ENCODE data around the gene DNAH8.

Gene DNAH8

GRCh38 chr6:38822963-38823362, 107.9 kb downstream of the DNAH8 start:
- H3K9me3 ChIP-seq (ENCODE audit: control insufficient read depth in 1 of 2, low read length in 2 of 2), result no peaks in the 10 kb centered on the region
- H3K36me3 ChIP-seq (ENCODE audit: control insufficient read depth in 1 of 2, insufficient read depth in 2 of 2, low read length in 2 of 2), result no peaks in the 10 kb centered on the region
- H3K27me3 ChIP-seq (ENCODE audit: control insufficient read depth in 1 of 2, insufficient read depth in 2 of 2, low read length in 2 of 2), result no peaks in the 10 kb centered on the region
- H3K4me1 ChIP-seq (ENCODE audit: control insufficient read depth in 1 of 2, insufficient read depth in 2 of 2, low read length in 2 of 2), result no peaks in the 10 kb centered on the region
- H3K4me3 ChIP-seq (ENCODE audit: low read depth in 1 of 2, low read length in 2 of 2), result no peak overlapping the region
- no peak overlapping the region for H3K9ac ChIP-seq (ENCODE audit: low read depth in 1 of 2, low read length in 2 of 2)
- H3K27ac ChIP-seq (ENCODE audit: low read depth, low read length), result no peak overlapping the region

DNA sequence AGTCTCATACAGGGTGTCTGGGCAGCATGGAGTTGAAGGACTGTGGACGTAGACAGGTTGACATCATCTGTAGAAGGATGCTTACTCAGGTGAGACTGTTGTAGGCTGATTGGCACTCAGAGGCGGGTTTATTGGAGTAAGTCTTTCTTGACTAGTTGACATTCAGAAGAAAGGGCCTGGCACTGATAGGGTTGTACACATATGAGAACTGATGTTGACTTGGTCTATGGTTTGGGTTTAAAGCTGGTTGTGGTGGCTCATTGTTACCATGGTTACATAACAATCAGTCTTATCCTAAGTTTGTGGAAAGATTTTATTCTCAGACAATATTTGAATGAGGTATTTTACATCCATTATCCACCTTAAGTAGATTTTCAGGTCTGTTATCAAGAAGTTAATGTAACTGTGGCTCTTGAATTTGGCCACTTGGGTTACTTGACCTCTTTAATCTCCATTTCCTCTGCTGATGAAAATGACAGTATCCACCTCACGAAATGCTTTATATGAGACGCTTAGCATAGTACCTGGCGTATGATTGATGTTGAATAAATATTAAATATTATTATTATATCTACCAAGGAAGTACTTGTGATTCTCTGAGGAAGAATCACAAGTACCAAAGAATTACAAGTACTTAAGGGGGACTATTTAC, 109.3 kb downstream of the DNAH8 start:
- Histone ChIP-seq H3K27ac (ENCODE audit: low read depth, low read length) (no peak overlapping the region), H3K9ac (ENCODE audit: low read depth in 1 of 2, low read length in 2 of 2) (no peak overlapping the region), H3K4me1 (ENCODE audit: control insufficient read depth in 1 of 2, insufficient read depth in 2 of 2, low read length in 2 of 2) (no peaks in the 10 kb centered on the region), H3K4me3 (ENCODE audit: low read depth in 1 of 2, low read length in 2 of 2) (no peak overlapping the region), H3K9me3 (ENCODE audit: control insufficient read depth in 1 of 2, low read length in 2 of 2) (no peaks in the 10 kb centered on the region), H3K36me3 (ENCODE audit: control insufficient read depth in 1 of 2, insufficient read depth in 2 of 2, low read length in 2 of 2) (no peaks in the 10 kb centered on the region), H3K27me3 (ENCODE audit: control insufficient read depth in 1 of 2, insufficient read depth in 2 of 2, low read length in 2 of 2) (no peaks in the 10 kb centered on the region)

GRCh38 chr6:38827024-38827423, 111.9 kb downstream of the DNAH8 start:
- Histone ChIP-seq H3K36me3 (ENCODE audit: control insufficient read depth in 1 of 2, insufficient read depth in 2 of 2, low read length in 2 of 2) (no peaks in the 10 kb centered on the region), H3K27ac (ENCODE audit: low read depth, low read length) (no peak overlapping the region), H3K4me3 (ENCODE audit: low read depth in 1 of 2, low read length in 2 of 2) (no peak overlapping the region), H3K4me1 (ENCODE audit: control insufficient read depth in 1 of 2, insufficient read depth in 2 of 2, low read length in 2 of 2) (no peaks in the 10 kb centered on the region), H3K9me3 (ENCODE audit: control insufficient read depth in 1 of 2, low read length in 2 of 2) (no peaks in the 10 kb centered on the region), H3K9ac (ENCODE audit: low read depth in 1 of 2, low read length in 2 of 2) (no peak overlapping the region), H3K27me3 (ENCODE audit: control insufficient read depth in 1 of 2, insufficient read depth in 2 of 2, low read length in 2 of 2) (no peaks in the 10 kb centered on the region)

- no peak overlapping the region for H3K27ac ChIP-seq (ENCODE audit: low read depth, low read length)
- H3K4me3 ChIP-seq (ENCODE audit: low read depth in 1 of 2, low read length in 2 of 2), result no peak overlapping the region
- no peaks in the 10 kb centered on the region for H3K9me3 ChIP-seq (ENCODE audit: control insufficient read depth in 1 of 2, low read length in 2 of 2)
- H3K4me1 ChIP-seq (ENCODE audit: control insufficient read depth in 1 of 2, insufficient read depth in 2 of 2, low read length in 2 of 2), result no peaks in the 10 kb centered on the region
- H3K36me3 ChIP-seq (ENCODE audit: control insufficient read depth in 1 of 2, insufficient read depth in 2 of 2, low read length in 2 of 2), result no peaks in the 10 kb centered on the region
- H3K9ac ChIP-seq (ENCODE audit: low read depth in 1 of 2, low read length in 2 of 2), result no peak overlapping the region
- H3K27me3 ChIP-seq (ENCODE audit: control insufficient read depth in 1 of 2, insufficient read depth in 2 of 2, low read length in 2 of 2), result no peaks in the 10 kb centered on the region
Measured at GRCh38 chr6:38831865-38832264, 116.8 kb downstream of the DNAH8 start.

DNA sequence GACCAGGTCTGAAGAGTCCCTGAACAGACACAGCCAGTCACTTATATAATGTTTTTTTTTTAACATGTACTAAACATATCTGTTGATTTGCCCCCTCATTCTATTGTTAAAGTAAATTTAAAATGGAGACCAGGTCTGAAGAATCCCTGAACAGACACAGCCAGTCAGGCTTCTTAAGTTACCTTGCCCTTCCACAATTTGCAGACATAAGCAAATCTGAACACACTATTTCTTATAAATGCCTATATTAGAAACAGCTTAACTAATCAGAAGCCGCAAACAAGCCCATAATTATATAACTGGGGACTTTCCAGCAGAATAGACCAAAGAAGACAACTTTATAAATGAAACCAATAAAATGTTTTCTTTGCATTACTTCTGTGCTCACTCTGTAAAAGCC, 118.2 kb downstream of the DNAH8 start:
- no peak overlapping the region for H3K4me3 ChIP-seq (ENCODE audit: low read depth in 1 of 2, low read length in 2 of 2)

GRCh38 chr6:38836585-38836984, 121.5 kb downstream of the DNAH8 start:
- no peak overlapping the region for H3K4me3 ChIP-seq (ENCODE audit: low read depth in 1 of 2, low read length in 2 of 2)
- H3K27ac ChIP-seq (ENCODE audit: low read depth, low read length), result no peak overlapping the region
- H3K9me3 ChIP-seq (ENCODE audit: control insufficient read depth in 1 of 2, low read length in 2 of 2), result no peaks in the 10 kb centered on the region
- H3K4me1 ChIP-seq (ENCODE audit: control insufficient read depth in 1 of 2, insufficient read depth in 2 of 2, low read length in 2 of 2), result no peaks in the 10 kb centered on the region
- H3K36me3 ChIP-seq (ENCODE audit: control insufficient read depth in 1 of 2, insufficient read depth in 2 of 2, low read length in 2 of 2), result no peaks in the 10 kb centered on the region
- H3K27me3 ChIP-seq (ENCODE audit: control insufficient read depth in 1 of 2, insufficient read depth in 2 of 2, low read length in 2 of 2), result no peaks in the 10 kb centered on the region
- no peak overlapping the region for H3K9ac ChIP-seq (ENCODE audit: low read depth in 1 of 2, low read length in 2 of 2)

More for the DNA sequence above, 118.2 kb downstream of the DNAH8 start:
- H3K9ac ChIP-seq (ENCODE audit: low read depth in 1 of 2, low read length in 2 of 2), result no peak overlapping the region
- no peaks in the 10 kb centered on the region for H3K27me3 ChIP-seq (ENCODE audit: control insufficient read depth in 1 of 2, insufficient read depth in 2 of 2, low read length in 2 of 2)
- H3K36me3 ChIP-seq (ENCODE audit: control insufficient read depth in 1 of 2, insufficient read depth in 2 of 2, low read length in 2 of 2), result no peaks in the 10 kb centered on the region
- H3K27ac ChIP-seq (ENCODE audit: low read depth, low read length), result no peak overlapping the region
- no peaks in the 10 kb centered on the region for H3K4me1 ChIP-seq (ENCODE audit: control insufficient read depth in 1 of 2, insufficient read depth in 2 of 2, low read length in 2 of 2)
- H3K9me3 ChIP-seq (ENCODE audit: control insufficient read depth in 1 of 2, low read length in 2 of 2), result no peaks in the 10 kb centered on the region

GRCh38 chr6:38837101-38837500, 122.0 kb downstream of the DNAH8 start:
- H3K4me3 ChIP-seq (ENCODE audit: low read depth in 1 of 2, low read length in 2 of 2), result no peak overlapping the region
- no peaks in the 10 kb centered on the region for H3K4me1 ChIP-seq (ENCODE audit: control insufficient read depth in 1 of 2, insufficient read depth in 2 of 2, low read length in 2 of 2)

DNA sequence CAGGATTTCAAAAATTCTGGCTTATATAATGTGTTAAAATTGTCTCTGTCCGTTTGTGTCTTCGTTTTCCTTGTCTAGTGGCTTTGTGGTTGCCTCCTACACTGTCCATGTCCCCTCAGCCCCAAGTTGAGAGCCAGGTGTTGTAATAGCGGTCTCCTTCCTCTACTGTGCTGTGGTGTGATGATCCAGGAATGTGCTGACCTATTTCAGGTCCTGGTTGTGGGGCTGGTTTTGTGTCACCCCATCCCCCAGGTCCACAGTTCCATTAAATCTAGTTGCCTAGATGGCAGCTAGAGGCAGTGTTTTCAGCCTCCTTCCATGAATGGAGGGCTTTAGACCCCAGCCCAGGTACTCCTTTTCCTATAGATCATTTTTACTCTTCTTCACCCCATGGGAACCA, 128.7 kb downstream of the DNAH8 start:
- Histone ChIP-seq H3K27me3 (ENCODE audit: control insufficient read depth in 1 of 2, insufficient read depth in 2 of 2, low read length in 2 of 2) (no peaks in the 10 kb centered on the region), H3K9ac (ENCODE audit: low read depth in 1 of 2, low read length in 2 of 2) (no peak overlapping the region), H3K4me3 (ENCODE audit: low read depth in 1 of 2, low read length in 2 of 2) (no peak overlapping the region), H3K4me1 (ENCODE audit: control insufficient read depth in 1 of 2, insufficient read depth in 2 of 2, low read length in 2 of 2) (no peaks in the 10 kb centered on the region), H3K9me3 (ENCODE audit: control insufficient read depth in 1 of 2, low read length in 2 of 2) (no peaks in the 10 kb centered on the region), H3K36me3 (ENCODE audit: control insufficient read depth in 1 of 2, insufficient read depth in 2 of 2, low read length in 2 of 2) (no peaks in the 10 kb centered on the region), H3K27ac (ENCODE audit: low read depth, low read length) (no peak overlapping the region)

More at GRCh38 chr6:38837101-38837500, 122.0 kb downstream of the DNAH8 start:
- no peak overlapping the region for H3K9ac ChIP-seq (ENCODE audit: low read depth in 1 of 2, low read length in 2 of 2)
- H3K36me3 ChIP-seq (ENCODE audit: control insufficient read depth in 1 of 2, insufficient read depth in 2 of 2, low read length in 2 of 2), result no peaks in the 10 kb centered on the region
- no peak overlapping the region for H3K27ac ChIP-seq (ENCODE audit: low read depth, low read length)
- H3K27me3 ChIP-seq (ENCODE audit: control insufficient read depth in 1 of 2, insufficient read depth in 2 of 2, low read length in 2 of 2), result no peaks in the 10 kb centered on the region
- no peaks in the 10 kb centered on the region for H3K9me3 ChIP-seq (ENCODE audit: control insufficient read depth in 1 of 2, low read length in 2 of 2)

- no peaks in the 10 kb centered on the region for H3K36me3 ChIP-seq (ENCODE audit: control insufficient read depth in 1 of 2, insufficient read depth in 2 of 2, low read length in 2 of 2)
Measured at GRCh38 chr6:38845931-38846330, 130.8 kb downstream of the DNAH8 start.

DNA sequence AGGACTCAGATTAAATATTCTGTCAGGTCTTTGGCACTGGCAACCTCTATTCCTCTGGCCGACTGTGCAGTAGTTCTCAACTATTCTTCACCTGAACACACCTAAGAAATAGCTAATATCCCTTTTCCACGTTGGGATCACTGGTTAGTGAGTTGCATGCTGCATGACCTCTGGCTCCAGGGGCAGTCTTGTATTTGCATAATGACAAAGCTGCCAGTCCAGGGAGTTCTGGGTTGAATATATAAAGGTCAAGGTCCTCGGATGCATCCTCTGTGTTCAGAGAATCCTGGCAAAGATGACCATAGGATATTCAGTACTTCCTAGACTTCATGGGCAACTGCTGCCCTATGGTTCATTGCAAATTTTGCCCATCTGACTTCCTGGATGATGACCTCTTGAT, 131.2 kb downstream of the DNAH8 start:
- Histone ChIP-seq H3K27me3 (ENCODE audit: control insufficient read depth in 1 of 2, insufficient read depth in 2 of 2, low read length in 2 of 2) (no peaks in the 10 kb centered on the region), H3K27ac (ENCODE audit: low read depth, low read length) (no peak overlapping the region), H3K4me3 (ENCODE audit: low read depth in 1 of 2, low read length in 2 of 2) (no peak overlapping the region), H3K9ac (ENCODE audit: low read depth in 1 of 2, low read length in 2 of 2) (no peak overlapping the region), H3K36me3 (ENCODE audit: control insufficient read depth in 1 of 2, insufficient read depth in 2 of 2, low read length in 2 of 2) (no peaks in the 10 kb centered on the region), H3K4me1 (ENCODE audit: control insufficient read depth in 1 of 2, insufficient read depth in 2 of 2, low read length in 2 of 2) (no peaks in the 10 kb centered on the region), H3K9me3 (ENCODE audit: control insufficient read depth in 1 of 2, low read length in 2 of 2) (no peaks in the 10 kb centered on the region)

More at GRCh38 chr6:38845931-38846330, 130.8 kb downstream of the DNAH8 start:
- no peaks in the 10 kb centered on the region for H3K27me3 ChIP-seq (ENCODE audit: control insufficient read depth in 1 of 2, insufficient read depth in 2 of 2, low read length in 2 of 2)
- H3K4me1 ChIP-seq (ENCODE audit: control insufficient read depth in 1 of 2, insufficient read depth in 2 of 2, low read length in 2 of 2), result no peaks in the 10 kb centered on the region
- H3K9ac ChIP-seq (ENCODE audit: low read depth in 1 of 2, low read length in 2 of 2), result no peak overlapping the region
- H3K27ac ChIP-seq (ENCODE audit: low read depth, low read length), result no peak overlapping the region
- H3K9me3 ChIP-seq (ENCODE audit: control insufficient read depth in 1 of 2, low read length in 2 of 2), result no peaks in the 10 kb centered on the region
- no peak overlapping the region for H3K4me3 ChIP-seq (ENCODE audit: low read depth in 1 of 2, low read length in 2 of 2)

DNA sequence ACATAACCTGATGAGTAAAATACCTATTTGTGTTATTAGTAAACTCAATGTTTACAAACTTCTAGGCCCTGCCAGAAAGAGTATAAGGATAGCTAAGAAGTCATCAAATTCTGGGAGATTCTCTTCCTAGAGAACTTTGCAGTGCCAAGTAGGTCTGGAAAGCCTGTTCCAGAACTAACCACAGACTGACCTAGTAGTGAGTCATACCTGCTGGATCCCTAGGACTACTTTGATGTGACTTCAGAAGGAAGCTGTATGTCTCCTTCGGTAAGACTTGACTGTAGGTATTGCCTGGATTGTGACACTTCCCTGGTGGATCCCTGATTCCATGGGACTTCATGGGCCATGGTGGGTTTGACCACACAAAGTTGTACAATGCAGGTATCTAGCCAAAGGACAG, 131.7 kb downstream of the DNAH8 start:
- H3K4me1 ChIP-seq (ENCODE audit: control insufficient read depth in 1 of 2, insufficient read depth in 2 of 2, low read length in 2 of 2), result no peaks in the 10 kb centered on the region
- no peak overlapping the region for H3K9ac ChIP-seq (ENCODE audit: low read depth in 1 of 2, low read length in 2 of 2)
- H3K27me3 ChIP-seq (ENCODE audit: control insufficient read depth in 1 of 2, insufficient read depth in 2 of 2, low read length in 2 of 2), result no peaks in the 10 kb centered on the region
- H3K4me3 ChIP-seq (ENCODE audit: low read depth in 1 of 2, low read length in 2 of 2), result no peak overlapping the region
- H3K27ac ChIP-seq (ENCODE audit: low read depth, low read length), result no peak overlapping the region
- H3K9me3 ChIP-seq (ENCODE audit: control insufficient read depth in 1 of 2, low read length in 2 of 2), result no peaks in the 10 kb centered on the region
- H3K36me3 ChIP-seq (ENCODE audit: control insufficient read depth in 1 of 2, insufficient read depth in 2 of 2, low read length in 2 of 2), result no peaks in the 10 kb centered on the region

Measured in duodenal mucosa (tissue), 2 donors.